Chondrocyte (in vitro differentiated cells): ENCODE measurements around the gene FUT9. TPM values are rescaled to one million over a fixed set of nuclear protein-coding genes. Genes with fewer than 3 reads are reported as not detected.

ENCODE experiments used
- DNase-seq: peaks from one replicate; pipeline ENCODE4 v3.0.0; 2021; ENCODE audit warnings: mixed read lengths, low spot score
- H3K27ac Mint-ChIP-seq: one replicate; pipeline ENCODE4 v1.8.0; 2021; ENCODE audit warnings: mild to moderate bottlenecking, moderate library complexity, mixed read lengths; ENCODE audit not compliant: unreplicated experiment
- H3K27me3 Mint-ChIP-seq: 2 replicates; pipeline ENCODE4 v1.8.0; 2021; ENCODE audit warnings: low read depth, mixed read lengths
- H3K36me3 Mint-ChIP-seq: 2 replicates; pipeline ENCODE4 v1.8.0; 2021; ENCODE audit warnings: low read depth, mixed read lengths
- H3K4me1 Mint-ChIP-seq: 2 replicates; pipeline ENCODE4 v1.8.0; 2021; ENCODE audit warnings: low read depth, mild to moderate bottlenecking, mixed read lengths
- H3K4me3 Mint-ChIP-seq: one replicate; pipeline ENCODE4 v1.8.0; 2021; ENCODE audit warnings: mild to moderate bottlenecking, moderate library complexity, mixed read lengths; ENCODE audit not compliant: unreplicated experiment
- H3K9me3 Mint-ChIP-seq: 2 replicates; pipeline ENCODE4 v1.8.0; 2021; ENCODE audit warnings: low read depth, mixed read lengths
- CTCF ChIP-seq: fragments of 200-600 bp; sonication (generic); IDR thresholded peaks from 2 replicates; pipeline ENCODE4 v1.5.0; 2021; ENCODE audit warnings: antibody characterized with exemption, mild to moderate bottlenecking, moderate library complexity
- total RNA-seq: library from RNA; stranded (reverse); gene quantifications from 3 replicates; pipeline ENCODE4 v1.2.1, GENCODE V29; 2021

FUT9 gene
- total RNA-seq, 1 donor from 2014 or later = not detected

GRCh38 chr6:96195272-96195671 is 179.5 kb downstream of the FUT9 start:
- Mint-ChIP-seq H3K4me1 (no peaks in the 10 kb centered on the region), H3K27me3 (no peaks in the 10 kb centered on the region), H3K27ac (no peak overlapping the region), H3K9me3 (peaks cover 5% of the 10 kb centered on the region), H3K36me3 (no peaks in the 10 kb centered on the region), H3K4me3 (no peak overlapping the region)
- no peak for DNase-seq
- TF ChIP-seq CTCF = no peak

DNA sequence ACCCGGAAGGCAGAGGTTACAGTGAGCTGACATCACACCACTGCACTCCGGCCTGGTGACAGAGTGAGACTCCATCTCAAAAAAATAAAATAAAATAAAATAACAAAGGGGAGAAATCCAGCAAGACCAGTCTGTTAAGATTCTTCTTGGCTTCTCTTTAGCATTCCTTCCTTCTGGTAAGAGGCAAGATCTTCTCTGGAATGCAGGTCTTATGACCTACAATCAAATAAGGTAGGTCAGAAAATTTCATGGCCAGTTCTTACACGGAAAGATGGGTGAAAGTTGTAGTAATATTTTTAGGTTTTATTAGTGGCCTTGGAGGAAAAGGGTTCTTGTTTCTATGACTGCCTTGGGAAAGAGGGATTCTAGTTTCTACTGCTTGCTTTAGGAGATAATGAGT is 180.9 kb downstream of the FUT9 start:
- H3K36me3 Mint-ChIP-seq = no peaks in the 10 kb centered on the region
- no peaks in the 10 kb centered on the region for H3K4me1 Mint-ChIP-seq
- TF ChIP-seq CTCF = no peak
- no peak for DNase-seq
- H3K27me3 Mint-ChIP-seq = no peaks in the 10 kb centered on the region
- peaks cover 5% of the 10 kb centered on the region for H3K9me3 Mint-ChIP-seq
- no peak overlapping the region for H3K27ac Mint-ChIP-seq
- no peak overlapping the region for H3K4me3 Mint-ChIP-seq

GRCh38 chr6:96197241-96197640 is 181.5 kb downstream of the FUT9 start:
- H3K4me1 Mint-ChIP-seq = no peaks in the 10 kb centered on the region

GRCh38 chr6:96202571-96202970 is 186.8 kb downstream of the FUT9 start:
- H3K27me3 Mint-ChIP-seq = no peaks in the 10 kb centered on the region
- no peak overlapping the region for H3K27ac Mint-ChIP-seq
- no peaks in the 10 kb centered on the region for H3K36me3 Mint-ChIP-seq
- no peaks in the 10 kb centered on the region for H3K9me3 Mint-ChIP-seq
- H3K4me1 Mint-ChIP-seq = no peaks in the 10 kb centered on the region
- no peak overlapping the region for H3K4me3 Mint-ChIP-seq
- no peak for DNase-seq
- no peak for TF ChIP-seq CTCF

More at GRCh38 chr6:96197241-96197640, 181.5 kb downstream of the FUT9 start:
- Mint-ChIP-seq H3K27me3 (no peaks in the 10 kb centered on the region), H3K27ac (no peak overlapping the region), H3K4me3 (no peak overlapping the region), H3K9me3 (peaks cover 5% of the 10 kb centered on the region), H3K36me3 (no peaks in the 10 kb centered on the region)
- DNase-seq = no peak
- TF ChIP-seq CTCF = no peak

DNA sequence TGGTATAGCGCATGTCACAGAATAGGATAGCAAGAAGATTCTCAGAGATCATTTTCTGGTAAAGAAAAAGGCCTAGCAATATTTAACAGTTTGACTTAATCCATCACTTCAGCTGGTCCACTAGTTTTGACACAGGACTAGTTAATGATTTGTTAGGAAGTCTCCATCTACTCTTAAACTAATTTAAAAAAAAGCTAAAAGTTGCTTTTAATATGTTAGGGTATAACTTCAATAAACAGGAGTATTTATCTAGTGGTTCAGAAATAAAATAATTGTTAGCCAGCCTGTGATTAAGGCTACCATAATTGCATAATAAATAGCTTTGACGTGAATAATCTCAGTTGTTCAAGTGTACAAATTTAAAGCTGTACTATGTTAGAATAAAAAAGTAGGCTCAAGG is 195.6 kb downstream of the FUT9 start:
- no peaks in the 10 kb centered on the region for H3K4me1 Mint-ChIP-seq
- no peak for DNase-seq
- no peak for TF ChIP-seq CTCF
- no peaks in the 10 kb centered on the region for H3K36me3 Mint-ChIP-seq
- no peaks in the 10 kb centered on the region for H3K9me3 Mint-ChIP-seq
- no peak overlapping the region for H3K27ac Mint-ChIP-seq
- peaks cover 3% of the 10 kb centered on the region for H3K27me3 Mint-ChIP-seq
- no peak overlapping the region for H3K4me3 Mint-ChIP-seq
